Sigmoid colon (tissue), 3 donors: ENCODE measurements around the gene TXLNG.

Source experiments
- POLR2A ChIP-seq, 2 donors: fragments of 450-650 bp; IDR thresholded peaks; one replicate each; pipeline ENCODE4 v1.6.1; 2016; ENCODE audit warnings: antibody characterized with exemption in 2 of 2, mild to moderate bottlenecking in 2 of 2, moderate library complexity in 2 of 2
- TF ChIP-seq, protein P1 (sequence below), 4 experiments: fragments of 450-650 bp in 3 of 4; fragments of 200-600 bp in 1 of 4; IDR thresholded peaks; one replicate each; pipeline ENCODE4 v1.5.1; 2016 to 2019; ENCODE audit warnings: antibody characterized with exemption in 4 of 4, mild to moderate bottlenecking in 3 of 4, moderate library complexity in 2 of 4

GRCh38 chrX:16856744-16857143 is 70.5 kb downstream of the TXLNG start:
- TF ChIP-seq, protein P1, sequence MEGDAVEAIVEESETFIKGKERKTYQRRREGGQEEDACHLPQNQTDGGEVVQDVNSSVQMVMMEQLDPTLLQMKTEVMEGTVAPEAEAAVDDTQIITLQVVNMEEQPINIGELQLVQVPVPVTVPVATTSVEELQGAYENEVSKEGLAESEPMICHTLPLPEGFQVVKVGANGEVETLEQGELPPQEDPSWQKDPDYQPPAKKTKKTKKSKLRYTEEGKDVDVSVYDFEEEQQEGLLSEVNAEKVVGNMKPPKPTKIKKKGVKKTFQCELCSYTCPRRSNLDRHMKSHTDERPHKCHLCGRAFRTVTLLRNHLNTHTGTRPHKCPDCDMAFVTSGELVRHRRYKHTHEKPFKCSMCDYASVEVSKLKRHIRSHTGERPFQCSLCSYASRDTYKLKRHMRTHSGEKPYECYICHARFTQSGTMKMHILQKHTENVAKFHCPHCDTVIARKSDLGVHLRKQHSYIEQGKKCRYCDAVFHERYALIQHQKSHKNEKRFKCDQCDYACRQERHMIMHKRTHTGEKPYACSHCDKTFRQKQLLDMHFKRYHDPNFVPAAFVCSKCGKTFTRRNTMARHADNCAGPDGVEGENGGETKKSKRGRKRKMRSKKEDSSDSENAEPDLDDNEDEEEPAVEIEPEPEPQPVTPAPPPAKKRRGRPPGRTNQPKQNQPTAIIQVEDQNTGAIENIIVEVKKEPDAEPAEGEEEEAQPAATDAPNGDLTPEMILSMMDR (IDR thresholded peaks at IDR 0.05): no peak
- TF ChIP-seq POLR2A (IDR thresholded peaks at IDR 0.05): no peak
